ENCODE results near the gene THY1.

The THY1 gene

GRCh38 chr11:119370486-119371046, 52.4 kb downstream of the THY1 start:
- Histone ChIP-seq H3K79me2 (ENCODE audit: control insufficient read depth, insufficient read depth, low read length, unreplicated experiment) (no peaks in the 10 kb centered on the region), H3K36me3 (ENCODE audit: insufficient read depth, low read length) (no peaks in the 10 kb centered on the region), H2AFZ (ENCODE audit: low read length, unreplicated experiment) (no peak overlapping the region), H3K4me3 (ENCODE audit: low read depth, low read length) (no peak overlapping the region), H3K27ac (ENCODE audit: low read depth, low read length) (no peak overlapping the region), H3K4me1 (ENCODE audit: control insufficient read depth, insufficient read depth, low read length, unreplicated experiment) (peaks cover 27% of the 10 kb centered on the region), H3K27me3 (ENCODE audit: insufficient read depth, low read length) (peaks cover 13% of the 10 kb centered on the region; the same call in 1 of the 2 replicates)

GRCh38 chr11:119369132-119369925, 53.6 kb downstream of the THY1 start:
- H3K4me1 ChIP-seq (ENCODE audit: control insufficient read depth, insufficient read depth, low read length, unreplicated experiment): peaks cover 23% of the 10 kb centered on the region
- H3K4me3 ChIP-seq (ENCODE audit: low read depth, low read length): no peak overlapping the region
- H3K27ac ChIP-seq (ENCODE audit: low read depth, low read length): no peak overlapping the region

GRCh38 chr11:119368121-119369034, 54.6 kb downstream of the THY1 start:
- no peak overlapping the region for H3K27ac ChIP-seq (ENCODE audit: low read depth, low read length)
- no peak overlapping the region for H2AFZ ChIP-seq (ENCODE audit: low read length, unreplicated experiment)
- H3K4me1 ChIP-seq (ENCODE audit: control insufficient read depth, insufficient read depth, low read length, unreplicated experiment): peaks cover 25% of the 10 kb centered on the region
- no peak overlapping the region for H3K4me3 ChIP-seq (ENCODE audit: low read depth, low read length)
- H3K79me2 ChIP-seq (ENCODE audit: control insufficient read depth, insufficient read depth, low read length, unreplicated experiment): no peaks in the 10 kb centered on the region
- no peaks in the 10 kb centered on the region for H3K36me3 ChIP-seq (ENCODE audit: insufficient read depth, low read length)
- peaks cover 27% of the 10 kb centered on the region for H3K27me3 ChIP-seq (ENCODE audit: insufficient read depth, low read length)

More at GRCh38 chr11:119369132-119369925, 53.6 kb downstream of the THY1 start:
- H2AFZ ChIP-seq (ENCODE audit: low read length, unreplicated experiment): no peak overlapping the region
- peaks cover 21% of the 10 kb centered on the region for H3K27me3 ChIP-seq (ENCODE audit: insufficient read depth, low read length)
- no peaks in the 10 kb centered on the region for H3K36me3 ChIP-seq (ENCODE audit: insufficient read depth, low read length)
- H3K79me2 ChIP-seq (ENCODE audit: control insufficient read depth, insufficient read depth, low read length, unreplicated experiment): no peaks in the 10 kb centered on the region

- Histone ChIP-seq H3K4me3 (ENCODE audit: low read depth, low read length) (no peak overlapping the region), H3K4me1 (ENCODE audit: control insufficient read depth, insufficient read depth, low read length, unreplicated experiment) (peaks cover 26% of the 10 kb centered on the region), H2AFZ (ENCODE audit: low read length, unreplicated experiment) (no peak overlapping the region), H3K36me3 (ENCODE audit: insufficient read depth, low read length) (no peaks in the 10 kb centered on the region), H3K27ac (ENCODE audit: low read depth, low read length) (no peak overlapping the region), H3K79me2 (ENCODE audit: control insufficient read depth, insufficient read depth, low read length, unreplicated experiment) (no peaks in the 10 kb centered on the region), H3K27me3 (ENCODE audit: insufficient read depth, low read length) (peaks cover 30% of the 10 kb centered on the region)
These were observed 55.3 kb downstream of the THY1 start for GRCh38 chr11:119367661-119368120.

All from ACC112 (cell line).